H9 (cell line): ENCODE measurements around the gene LRP1-AS. TPM values are rescaled to one million over a fixed set of nuclear protein-coding genes. Genes with fewer than 3 reads are reported as not detected.

Source experiments
- DNase-seq: peaks from one replicate; pipeline ENCODE4 v3.0.0-alpha.2; 2017
- H2AFZ ChIP-seq: one replicate; pipeline ENCODE4 v1.6.1; 2013; ENCODE audit warnings: mild to moderate bottlenecking, low read length, control low read depth, moderate library complexity
- H2AK5ac ChIP-seq: 2 replicates; pipeline ENCODE4 v1.6.1; 2013; ENCODE audit warnings: low read length, control low read depth, mixed read lengths; ENCODE audit not compliant: insufficient read length
- H2BK120ac ChIP-seq: one replicate; pipeline ENCODE4 v1.6.1; 2013; ENCODE audit warnings: low read depth, mild to moderate bottlenecking, low read length, control low read depth, inconsistent platforms; ENCODE audit not compliant: poor library complexity, severe bottlenecking
- H2BK12ac ChIP-seq: 2 replicates; pipeline ENCODE4 v1.6.1; 2013; ENCODE audit warnings: low read length, control low read depth, mixed read lengths, low read depth; ENCODE audit not compliant: insufficient read length
- H2BK15ac ChIP-seq: 2 replicates; pipeline ENCODE4 v1.6.1; 2013; ENCODE audit warnings: low read depth, low read length, control low read depth
- H2BK20ac ChIP-seq: one replicate; pipeline ENCODE4 v1.6.1; 2013; ENCODE audit warnings: low read depth, mild to moderate bottlenecking, low read length, control low read depth, inconsistent platforms; ENCODE audit not compliant: poor library complexity, severe bottlenecking
- H2BK5ac ChIP-seq: 2 replicates; pipeline ENCODE4 v1.6.1; 2013; ENCODE audit warnings: low read length, control low read depth, mixed read lengths; ENCODE audit not compliant: insufficient read length
- H3K14ac ChIP-seq: 2 replicates; pipeline ENCODE4 v1.6.1; 2013; ENCODE audit warnings: low read length, control low read depth; ENCODE audit not compliant: insufficient read depth
- H3K18ac ChIP-seq: 2 replicates; pipeline ENCODE4 v1.6.1; 2013; ENCODE audit warnings: low read depth, mild to moderate bottlenecking, mixed read lengths, low read length, control low read depth; ENCODE audit not compliant: insufficient read length
- H3K23ac ChIP-seq: 2 replicates; pipeline ENCODE4 v1.6.1; 2013; ENCODE audit warnings: low read length, control low read depth, mixed read lengths, low read depth; ENCODE audit not compliant: insufficient read length
- H3K23me2 ChIP-seq: 2 replicates; pipeline ENCODE4 v1.6.1; 2013; ENCODE audit warnings: low read depth, mild to moderate bottlenecking, mixed read lengths, low read length, control low read depth; ENCODE audit not compliant: insufficient read length, poor library complexity, severe bottlenecking
- H3K27ac ChIP-seq: 2 replicates; pipeline ENCODE4 v1.5.1; 2013; ENCODE audit warnings: low read length, control low read depth, mixed read lengths, low read depth; ENCODE audit not compliant: insufficient read length
- H3K27me3 ChIP-seq: 2 replicates; pipeline ENCODE4 v1.6.1; 2013; ENCODE audit warnings: low read length, control low read depth, inconsistent platforms; ENCODE audit not compliant: insufficient read depth
- H3K4ac ChIP-seq: 2 replicates; pipeline ENCODE4 v1.6.1; 2013; ENCODE audit warnings: low read depth, mild to moderate bottlenecking, control low read depth, inconsistent platforms, low read length, moderate library complexity
- H3K4me1 ChIP-seq: 2 replicates; pipeline ENCODE4 v1.6.1; 2013; ENCODE audit warnings: low read length, control low read depth, inconsistent platforms; ENCODE audit not compliant: insufficient read depth
- H3K4me2 ChIP-seq: 2 replicates; pipeline ENCODE4 v1.6.1; 2013; ENCODE audit warnings: low read length, control low read depth, mixed read lengths; ENCODE audit not compliant: insufficient read length, insufficient read depth
- H3K56ac ChIP-seq: 2 replicates; pipeline ENCODE4 v1.6.1; 2013; ENCODE audit warnings: low read depth, mild to moderate bottlenecking, mixed read lengths, low read length, control low read depth; ENCODE audit not compliant: insufficient read length
- H3K79me1 ChIP-seq: 2 replicates; pipeline ENCODE4 v1.6.1; 2013; ENCODE audit warnings: low read depth, mild to moderate bottlenecking, moderate library complexity, low read length, control low read depth, inconsistent platforms; ENCODE audit not compliant: insufficient read depth, poor library complexity, severe bottlenecking
- H3K79me2 ChIP-seq: 2 replicates; pipeline ENCODE4 v1.6.1; 2013; ENCODE audit warnings: low read length, control low read depth, inconsistent platforms; ENCODE audit not compliant: insufficient read depth
- H3K9ac ChIP-seq: 2 replicates; pipeline ENCODE4 v1.6.1; 2013; ENCODE audit warnings: low read length, control low read depth, mixed read lengths; ENCODE audit not compliant: insufficient read length; ENCODE audit errors: extremely low read depth
- H3K9me3 ChIP-seq: one replicate; pipeline ENCODE4 v1.6.1; 2013; ENCODE audit warnings: low read depth, low read length, inconsistent platforms; ENCODE audit not compliant: control insufficient read depth
- H3T11ph ChIP-seq: one replicate; pipeline ENCODE4 v1.6.1; 2013; ENCODE audit warnings: mild to moderate bottlenecking, low read length, control low read depth, inconsistent platforms
- H4K20me1 ChIP-seq: one replicate; pipeline ENCODE4 v1.6.1; 2013; ENCODE audit not compliant: control insufficient read depth, insufficient read length, insufficient read depth
- H4K5ac ChIP-seq: 2 replicates; pipeline ENCODE4 v1.6.1; 2013; ENCODE audit warnings: low read depth, mild to moderate bottlenecking, mixed read lengths, low read length, control low read depth; ENCODE audit not compliant: insufficient read length
- H4K8ac ChIP-seq: replicated peaks from 2 replicates; pipeline ENCODE4 v1.6.1; 2013; ENCODE audit warnings: low read length, control low read depth, mixed read lengths, low read depth; ENCODE audit not compliant: insufficient read length
- H4K91ac ChIP-seq: 2 replicates; pipeline ENCODE4 v1.6.1; 2013; ENCODE audit warnings: low read depth, mild to moderate bottlenecking, moderate library complexity, mixed read lengths, low read length, control low read depth; ENCODE audit not compliant: insufficient read length
- H3K27ac Mint-ChIP-seq, 3 experiments: 2 replicates in 2 of 3; 3 replicates in 1 of 3; pipeline ENCODE4 v1.8.0; 2020 to 2021; ENCODE audit warnings: mixed read lengths in 3 of 3, mild to moderate bottlenecking in 1 of 3, moderate library complexity in 1 of 3
- H3K27me3 Mint-ChIP-seq: 2 replicates; pipeline ENCODE4 v1.8.0; 2021; ENCODE audit warnings: low read depth, mild to moderate bottlenecking, moderate library complexity, mixed read lengths
- H3K36me3 Mint-ChIP-seq, 3 experiments: 2 replicates in 2 of 3; 3 replicates in 1 of 3; pipeline ENCODE4 v1.8.0; 2020 to 2021; ENCODE audit warnings: low read depth in 3 of 3, mixed read lengths in 3 of 3; ENCODE audit not compliant: insufficient read depth in 1 of 3
- H3K4me1 Mint-ChIP-seq, 2 experiments: 2 replicates each; pipeline ENCODE4 v1.8.0; 2020; ENCODE audit warnings: mixed read lengths in 2 of 2
- H3K4me3 Mint-ChIP-seq, 2 experiments: 2 replicates in 1 of 2; 3 replicates in 1 of 2; pipeline ENCODE4 v1.8.0; 2020 to 2021; ENCODE audit warnings: mild to moderate bottlenecking in 2 of 2, mixed read lengths in 2 of 2, moderate library complexity in 1 of 2
- H3K9me3 Mint-ChIP-seq, 2 experiments: 2 replicates in 1 of 2; 3 replicates in 1 of 2; pipeline ENCODE4 v1.8.0; 2020; ENCODE audit warnings: mild to moderate bottlenecking in 2 of 2, mixed read lengths in 2 of 2, moderate library complexity in 1 of 2
- CTCF ChIP-seq: fragments of 200-600 bp; sonication (generic); conservative IDR thresholded peaks from 3 replicates; pipeline ENCODE4 v1.8.0; 2021; ENCODE audit warnings: antibody characterized with exemption, mild to moderate bottlenecking
- WGBS: extraction: QIAGEN DNeasy Blood & Tissue Kit; methylation state at CpG from one replicate; pipeline ENCODE4 v1.1.7; 2013; ENCODE audit warnings: missing lambda C conversion rate, low lambda C conversion rate, mixed read lengths; ENCODE audit not compliant: insufficient read length; ENCODE audit errors: extremely low coverage; 5-methylcytosine and 5-hydroxymethylcytosine counted together
- total RNA-seq: library from RNA; stranded (reverse); gene quantifications from 2 replicates; pipeline ENCODE4 v1.2.1, GENCODE V29; 2021

Gene LRP1-AS
- total RNA-seq, 1 experiment from 2014 or later: not detected

GRCh38 chr12:57173089-57173488 lies 25.7 kb upstream of the LRP1-AS start:
- Mint-ChIP-seq H3K4me3 (no peak overlapping the region), H3K27me3 (no peaks in the 10 kb centered on the region), H3K27ac (peak overlapping the region in 2 of 3 experiments; percentile 19 to 97; a peak in 3 of 7 replicates), H3K36me3 (peaks cover 43 to 86% (median 80%) of the 10 kb centered on the region in 3 experiments; a peak in 6 of 7 replicates), H3K4me1 (peaks cover 0 to 9% of the 10 kb centered on the region in 2 experiments; a peak in 2 of 4 replicates), H3K9me3 (no peaks in the 10 kb centered on the region)
- Histone ChIP-seq H3K9ac (no peak overlapping the region), H4K20me1 (peaks cover 3% of the 10 kb centered on the region), H2BK20ac (no peak overlapping the region), H3K4ac (no peak overlapping the region), H3K14ac (no peak overlapping the region), H2AFZ (no peak overlapping the region), H4K5ac (no peak overlapping the region), H4K91ac (no peak overlapping the region), H3K4me1 (no peaks in the 10 kb centered on the region), H3K18ac (no peak overlapping the region), H3K27ac (no peak overlapping the region), H3K23ac (no peak overlapping the region), H3K4me2 (no peak overlapping the region), H3K56ac (no peak overlapping the region), H2AK5ac (no peak overlapping the region), H3K9me3 (no peaks in the 10 kb centered on the region), H3K23me2 (no peaks in the 10 kb centered on the region), H4K8ac (no peak overlapping the region), H2BK15ac (no peak overlapping the region), H2BK120ac (no peak overlapping the region), H3T11ph (no peak overlapping the region), H3K79me1 (no peaks in the 10 kb centered on the region), H3K79me2 (no peaks in the 10 kb centered on the region), H2BK12ac (no peak overlapping the region), H3K27me3 (no peaks in the 10 kb centered on the region), H2BK5ac (no peak overlapping the region)
- TF ChIP-seq CTCF: peak; percentile 73
- no CpG with 5 or more reads among the region's 11 CpGs for WGBS
- peak; percentile 80 for DNase-seq
